Activated naive CD8-positive, alpha-beta T cell treated with anti-CD3 and anti-CD28 coated beads, Interleukin-2, amount 50 U/mL, for 24 hours (primary cell): ENCODE data around the gene KLHDC7A.

Experiments used
- ATAC-seq: fragments of 150-1000 bp; cut with Tn5 transposase; one replicate; pipeline ENCODE4 v1.10.0; 2021
- DNase-seq: peaks from one replicate; pipeline ENCODE4 v3.0.0; 2021
- H3K27ac Mint-ChIP-seq: one replicate; pipeline ENCODE4 v1.8.0; 2021; ENCODE audit warnings: mild to moderate bottlenecking, mixed read lengths
- H3K27me3 Mint-ChIP-seq: one replicate; pipeline ENCODE4 v1.8.0; 2021; ENCODE audit warnings: mixed read lengths
- H3K36me3 Mint-ChIP-seq: one replicate; pipeline ENCODE4 v1.8.0; 2021; ENCODE audit warnings: low read depth, mixed read lengths
- H3K4me1 Mint-ChIP-seq: one replicate; pipeline ENCODE4 v1.8.0; 2021; ENCODE audit warnings: mixed read lengths
- H3K4me3 Mint-ChIP-seq: one replicate; pipeline ENCODE4 v1.8.0; 2021; ENCODE audit warnings: mild to moderate bottlenecking, moderate library complexity, mixed read lengths
- H3K9me3 Mint-ChIP-seq: one replicate; pipeline ENCODE4 v1.8.0; 2021; ENCODE audit warnings: mixed read lengths

KLHDC7A gene

DNA sequence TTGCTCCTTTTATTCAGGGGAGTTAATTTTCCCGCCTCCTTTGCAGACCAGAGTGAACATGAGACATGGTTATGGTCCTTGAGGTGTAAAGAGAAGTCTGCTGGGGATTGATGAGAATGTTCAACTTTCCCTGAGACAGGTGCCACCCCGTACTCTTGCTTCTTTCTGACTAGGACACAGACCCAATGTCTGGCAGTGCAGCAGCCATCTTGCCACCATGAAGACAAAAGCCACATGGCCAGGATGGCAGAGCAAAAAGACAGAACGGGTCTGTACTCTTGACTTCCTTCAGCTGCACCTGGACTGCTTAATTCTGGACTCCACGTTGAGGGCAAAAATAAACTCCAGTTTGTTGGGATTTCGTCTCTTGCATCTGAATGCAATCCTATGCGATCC lies 54.1 kb downstream of the KLHDC7A start:
- Mint-ChIP-seq H3K4me3 (no peak overlapping the region), H3K4me1 (no peaks in the 10 kb centered on the region), H3K9me3 (no peaks in the 10 kb centered on the region), H3K36me3 (no peaks in the 10 kb centered on the region), H3K27me3 (peaks cover 17% of the 10 kb centered on the region), H3K27ac (no peak overlapping the region)
- no peak for DNase-seq
- no peak for ATAC-seq
